ENCODE results near the gene NGF. TPM values are rescaled to one million over a fixed set of nuclear protein-coding genes. Genes with fewer than 3 reads are reported as not detected.

The NGF gene
- total and polyA plus RNA-seq, 2 of the 8 experiments (the other 6 are each of a cell fraction or from before 2014, with no cell fraction given) = 1.6 TPM; not detected in 1

DNA sequence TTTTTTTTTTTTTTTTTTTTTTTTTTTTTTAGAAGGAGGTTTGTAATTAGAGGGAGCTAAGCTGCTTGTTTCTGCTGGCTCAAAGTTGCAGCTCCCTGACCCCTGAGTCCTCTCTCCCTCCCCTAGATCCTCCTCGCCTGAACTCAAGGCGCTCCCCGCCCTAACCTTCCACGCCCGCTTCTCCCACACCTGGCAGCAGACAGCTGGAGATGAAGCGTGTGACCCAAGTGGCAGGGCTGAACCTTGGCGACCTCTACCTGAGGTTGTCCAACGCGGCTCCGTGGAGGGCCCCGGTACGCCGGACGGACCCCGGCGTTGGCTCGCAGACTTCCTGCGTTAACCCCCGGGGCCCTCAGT is 795 bp downstream of the NGF start:
- H3K27me3 ChIP-seq (replicated peaks in 1 of 4; ENCODE audit: control insufficient read depth in 3 of 4, extremely low read depth in 1 of 4, insufficient read depth in 3 of 4, low read length in 3 of 4) = peaks cover 7 to 38% (median 29%) of the 10 kb centered on the region in 4 experiments
- no peak overlapping the region for H4K5ac ChIP-seq (ENCODE audit: insufficient read length, low read depth, low read length)
- no peak overlapping the region for H2BK15ac ChIP-seq (ENCODE audit: low read length)
- H2AK5ac ChIP-seq (ENCODE audit: low read depth, low read length) = no peak overlapping the region
- peaks cover 8% of the 10 kb centered on the region; the same call in 1 of the 2 replicates for H3K23me2 ChIP-seq (ENCODE audit: low read depth, low read length)
- CTCF ChIA-PET (ENCODE audit: partially characterized antibody) = interaction anchor here (1.2 to 3.4 kb wide), 6 partner anchors 9 to 161 kb away, joined by 3 to 13 read pairs (median 5); no protein-coding TSS in a partner anchor
- H4K8ac ChIP-seq (ENCODE audit: extremely low read depth, insufficient read depth, low read length) = no peak overlapping the region
- POLR2A ChIA-PET (ENCODE audit: partially characterized antibody) = interaction anchor here (0.9 kb wide), 1 partner anchor 13 kb away, joined by 3 read pairs; no protein-coding TSS in a partner anchor
- H3K4me2 ChIP-seq (ENCODE audit: insufficient read depth in 1 of 2, low read depth in 2 of 2, low read length in 2 of 2) = peak overlapping the region; percentile 65 to 99
- 0 out of 2 replicates have a peak overlapping the region, but pooled peaks have one; percentile 75 for H2AFZ ChIP-seq (ENCODE audit: low read length)
- H3K4me1 ChIP-seq (replicated peaks in 1 of 4; ENCODE audit: control insufficient read depth in 3 of 4, insufficient read depth in 4 of 4, low read length in 3 of 4) = peaks cover 0 to 7% (median 0%) of the 10 kb centered on the region in 4 experiments; a peak in 4 of 7 replicates
- H3K36me3 ChIP-seq (ENCODE audit: control insufficient read depth in 2 of 4, insufficient read depth in 4 of 4, low read length in 3 of 4) = no peaks in the 10 kb centered on the region
- no peak overlapping the region for H2BK5ac ChIP-seq (ENCODE audit: low read depth, low read length)
- H3K27ac ChIP-seq (ENCODE audit: low read depth, low read length) = no peak overlapping the region
- no peak for TF ChIP-seq KDM1A (IDR thresholded peaks at IDR 0.05; ENCODE audit: borderline replicate concordance, low read length)
- TF ChIP-seq SP2 (IDR thresholded peaks at IDR 0.05; ENCODE audit: low read length) = no peak
- TF ChIP-seq EP300 (IDR thresholded peaks at IDR 0.05; ENCODE audit: borderline replicate concordance in 1 of 2, low read depth in 2 of 2, low read length in 2 of 2) = no peak
- TF ChIP-seq MAFK (IDR thresholded peaks at IDR 0.05; ENCODE audit: low read depth, low read length) = no peak
- no peak for TF ChIP-seq EZH2 (IDR thresholded peaks at IDR 0.05; ENCODE audit: low read depth, low read length, severe bottlenecking)
- TF ChIP-seq KDM5A (IDR thresholded peaks at IDR 0.05; ENCODE audit: low read length) = no peak
- no peak overlapping the region for H3K4ac ChIP-seq (replicated peaks; ENCODE audit: insufficient read length, low read depth, low read length)
- no peak overlapping the region for H2BK20ac ChIP-seq (ENCODE audit: low read length)
- WGBS, 2 experiments (ENCODE audit: extremely low coverage in 1 of 2, insufficient coverage in 1 of 2, insufficient read length in 1 of 2, insufficient replicate concordance in 2 of 2, low coverage in 1 of 2, low lambda C conversion rate in 2 of 2, missing lambda C conversion rate in 1 of 2) = 1% methylated on average over 19 of the region's 19 CpGs; no CpG with 5 or more reads in 1 of the 2 experiments
- no peak overlapping the region for H3K14ac ChIP-seq (ENCODE audit: insufficient read length)
- H2BK12ac ChIP-seq (ENCODE audit: low read depth, low read length) = peak overlapping the region; percentile 87; the same call in 1 of the 2 replicates
- no peak overlapping the region for H3K23ac ChIP-seq (ENCODE audit: insufficient read length)
- peak overlapping the region; percentile 55 to 83 (median 72) for H3K4me3 ChIP-seq (ENCODE audit: extremely low read depth in 1 of 4, insufficient read depth in 2 of 4, low read depth in 3 of 4, low read length in 4 of 4)
- no peaks in the 10 kb centered on the region for H3K9me3 ChIP-seq (ENCODE audit: insufficient read depth in 2 of 2, low read depth in 1 of 2, low read length in 1 of 2)
- H4K91ac ChIP-seq (replicated peaks; ENCODE audit: insufficient read length, low read length) = no peak overlapping the region
- H2BK120ac ChIP-seq (replicated peaks; ENCODE audit: low read depth, low read length) = no peak overlapping the region
- no peaks in the 10 kb centered on the region for H3K79me1 ChIP-seq (ENCODE audit: low read depth, low read length)
- DNase-seq (ENCODE audit: low read depth in 1 of 2, low spot score in 2 of 2) (no peak), FAIRE-seq (no peak)
- no peak overlapping the region for H3K56ac ChIP-seq (replicated peaks; ENCODE audit: insufficient read length, low read depth, low read length)
- H3K79me2 ChIP-seq (ENCODE audit: control insufficient read depth in 1 of 2, insufficient read depth in 2 of 2, low read length in 2 of 2) = no peaks in the 10 kb centered on the region
- no peak overlapping the region for H3K9ac ChIP-seq (replicated peaks in 1 of 4; ENCODE audit: extremely low read depth in 1 of 4, low read depth in 3 of 4, low read length in 3 of 4)
- peak overlapping the region; percentile 57; the same call in 1 of the 2 replicates for H3K18ac ChIP-seq (ENCODE audit: extremely low read depth, low read length)
- peaks cover 0 to 2% of the 10 kb centered on the region in 2 experiments for H4K20me1 ChIP-seq (replicated peaks in 1 of 2; ENCODE audit: control insufficient read depth in 1 of 2, insufficient read depth in 2 of 2, low read length in 2 of 2)

Data from H1 (cell line).